Stimulated activated CD8-positive, alpha-beta memory T cell treated with anti-CD3 and anti-CD28 coated beads, Interleukin-4, amount 100 ng/mL, for 1 hour (primary cell): ENCODE measurements around the gene SLC10A6.

Source experiments
- DNase-seq, 2 donors: peaks; one replicate each; pipeline ENCODE4 v3.0.0-alpha.2; 2020; ENCODE audit warnings: low read depth in 2 of 2, low spot score in 1 of 2

Gene SLC10A6

GRCh38 chr4:86848136-86848535, 1.0 kb downstream of the SLC10A6 start:
- no peak for DNase-seq

- DNase-seq, result no peak
Observed at GRCh38 chr4:86847571-86847970, 1.6 kb downstream of the SLC10A6 start.

- no peak for DNase-seq
Observed at GRCh38 chr4:86846921-86847320, 2.3 kb downstream of the SLC10A6 start.

GRCh38 chr4:86845593-86845992, 3.6 kb downstream of the SLC10A6 start:
- DNase-seq, result no peak

GRCh38 chr4:86841309-86841708, 7.9 kb downstream of the SLC10A6 start:
- DNase-seq, result no peak

- DNase-seq, result no peak
Observed at GRCh38 chr4:86840858-86841257, 8.3 kb downstream of the SLC10A6 start.

- no peak for DNase-seq
Observed at GRCh38 chr4:86837691-86838503, 11.3 kb downstream of the SLC10A6 start.

- no peak for DNase-seq
Observed at GRCh38 chr4:86835677-86836076, 13.5 kb downstream of the SLC10A6 start.

GRCh38 chr4:86834901-86835300, 14.3 kb downstream of the SLC10A6 start:
- no peak for DNase-seq

GRCh38 chr4:86833615-86834014, 15.6 kb downstream of the SLC10A6 start:
- DNase-seq, result no peak

GRCh38 chr4:86831262-86832130, 17.7 kb downstream of the SLC10A6 start:
- DNase-seq, result no peak

GRCh38 chr4:86825511-86825910, 23.7 kb downstream of the SLC10A6 start:
- no peak for DNase-seq

GRCh38 chr4:86822136-86822535, 27.0 kb downstream of the SLC10A6 start:
- no peak for DNase-seq

GRCh38 chr4:86821151-86821550, 28.0 kb downstream of the SLC10A6 start:
- no peak for DNase-seq

- no peak for DNase-seq
Observed at GRCh38 chr4:86819561-86819960, 29.6 kb downstream of the SLC10A6 start.

GRCh38 chr4:86818841-86819240, 30.3 kb downstream of the SLC10A6 start:
- DNase-seq, result no peak

- DNase-seq, result no peak
Observed at GRCh38 chr4:86818211-86818610, 31.0 kb downstream of the SLC10A6 start.

- DNase-seq, result no peak
Observed at GRCh38 chr4:86816501-86817273, 32.5 kb downstream of the SLC10A6 start.

- DNase-seq, result no peak
Observed at GRCh38 chr4:86815653-86816052, 33.5 kb downstream of the SLC10A6 start.

GRCh38 chr4:86810847-86811246, 38.3 kb downstream of the SLC10A6 start:
- DNase-seq, result no peak

GRCh38 chr4:86809809-86810208, 39.4 kb downstream of the SLC10A6 start:
- DNase-seq, result no peak
